ENCODE measurements around the gene SSR3. TPM values are rescaled to one million over a fixed set of nuclear protein-coding genes. Genes with fewer than 3 reads are reported as not detected.
A peak's percentile ranks its signal among the peaks of the same experiment; 100 is the strongest.

The SSR3 gene
- total RNA-seq, 1 donor from 2014 or later: 155 TPM

- no peaks in the 10 kb centered on the region for H3K36me3 ChIP-seq
- peak overlapping the region in 1 of 2 donors; percentile 28 for H3K27ac ChIP-seq
- intact Hi-C loops (cut with DNase I): no loop called here
- TF ChIP-seq CTCF (IDR thresholded peaks at IDR 0.05): no peak
- DNase-seq (ENCODE audit: low spot score in 2 of 2): no peak
- H3K9me3 ChIP-seq: no peaks in the 10 kb centered on the region
- peaks cover 0 to 7% of the 10 kb centered on the region in 2 donors for H3K4me1 ChIP-seq
- no peaks in the 10 kb centered on the region for H3K27me3 ChIP-seq
- H3K4me3 ChIP-seq: no peak overlapping the region
Observed at GRCh38 chr3:156587760-156588069, 32.8 kb upstream of the SSR3 start.

DNA sequence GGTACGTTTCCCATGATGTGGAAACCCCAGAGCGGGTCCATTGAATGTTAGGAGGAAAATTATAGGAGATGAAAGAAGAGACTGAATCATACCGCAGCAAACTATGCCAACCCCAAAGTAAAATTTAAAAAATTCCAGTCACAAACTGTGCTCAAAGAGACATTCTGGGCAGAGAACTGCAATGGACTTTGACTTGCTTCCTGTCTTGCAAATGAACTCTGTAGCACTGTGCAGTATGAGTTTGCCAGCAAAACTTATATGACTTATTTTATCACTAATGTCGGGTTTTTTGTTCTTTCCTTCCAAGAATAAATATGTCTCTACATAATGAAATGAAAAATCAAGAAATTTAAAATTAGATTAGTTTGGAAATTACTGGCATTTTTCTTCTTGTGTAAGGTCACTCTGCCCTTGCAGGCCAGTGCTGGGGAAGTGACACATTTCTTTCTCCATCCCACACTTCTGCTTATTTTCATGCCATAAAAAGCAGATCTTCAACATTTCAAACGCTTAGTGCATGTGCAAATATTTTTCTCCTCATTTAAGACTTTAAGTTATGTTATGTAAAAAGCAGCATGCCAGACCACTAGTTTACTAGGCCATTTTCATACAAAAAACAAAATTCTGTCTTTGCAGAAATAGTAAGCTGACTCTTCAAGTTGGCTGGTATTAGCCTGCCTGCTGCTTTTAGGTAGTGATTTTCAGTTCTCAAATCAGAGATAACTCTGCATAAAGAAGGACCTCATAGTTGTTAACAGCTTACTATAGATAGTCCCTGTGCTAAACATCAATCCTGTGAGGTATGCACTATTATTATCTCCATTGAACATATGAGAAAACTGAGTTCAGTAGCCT lies 32.2 kb upstream of the SSR3 start:
- TF ChIP-seq CTCF (IDR thresholded peaks at IDR 0.05): no peak
- H3K27me3 ChIP-seq: no peaks in the 10 kb centered on the region
- no peaks in the 10 kb centered on the region for H3K9me3 ChIP-seq
- peak overlapping the region; percentile 12 to 53 for H3K27ac ChIP-seq
- H3K4me3 ChIP-seq: no peak overlapping the region
- intact Hi-C loops (cut with DNase I): no loop called here
- DNase-seq (ENCODE audit: low spot score in 2 of 2): no peak
- H3K4me1 ChIP-seq: peaks cover 0 to 7% of the 10 kb centered on the region in 2 donors
- no peaks in the 10 kb centered on the region for H3K36me3 ChIP-seq

DNA sequence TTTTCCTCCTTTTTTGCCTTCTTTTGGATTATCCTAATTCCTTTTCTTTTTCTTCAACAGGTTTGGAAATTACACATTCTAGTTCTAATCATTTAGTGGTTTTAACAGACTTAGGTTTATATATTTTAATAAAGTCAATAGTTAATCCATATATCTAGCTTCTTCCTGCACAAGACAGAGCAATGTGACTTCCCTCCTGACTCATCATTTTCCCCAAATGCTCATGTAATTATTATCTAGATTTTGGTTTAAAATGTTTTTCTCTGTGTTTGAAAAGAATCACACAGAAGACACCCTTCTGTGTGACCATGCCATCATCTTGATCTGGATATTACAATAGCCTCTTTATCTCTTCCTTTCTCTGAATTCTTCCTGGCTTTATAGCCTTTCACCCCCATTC lies 28.6 kb upstream of the SSR3 start:
- Histone ChIP-seq H3K27me3 (no peaks in the 10 kb centered on the region), H3K27ac (no peak overlapping the region), H3K9me3 (no peaks in the 10 kb centered on the region), H3K4me1 (peaks cover 0 to 7% of the 10 kb centered on the region in 2 donors), H3K36me3 (no peaks in the 10 kb centered on the region), H3K4me3 (no peak overlapping the region)
- intact Hi-C loops (cut with DNase I): no loop called here
- TF ChIP-seq CTCF (IDR thresholded peaks at IDR 0.05): no peak
- DNase-seq (ENCODE audit: low spot score in 2 of 2): no peak

DNA sequence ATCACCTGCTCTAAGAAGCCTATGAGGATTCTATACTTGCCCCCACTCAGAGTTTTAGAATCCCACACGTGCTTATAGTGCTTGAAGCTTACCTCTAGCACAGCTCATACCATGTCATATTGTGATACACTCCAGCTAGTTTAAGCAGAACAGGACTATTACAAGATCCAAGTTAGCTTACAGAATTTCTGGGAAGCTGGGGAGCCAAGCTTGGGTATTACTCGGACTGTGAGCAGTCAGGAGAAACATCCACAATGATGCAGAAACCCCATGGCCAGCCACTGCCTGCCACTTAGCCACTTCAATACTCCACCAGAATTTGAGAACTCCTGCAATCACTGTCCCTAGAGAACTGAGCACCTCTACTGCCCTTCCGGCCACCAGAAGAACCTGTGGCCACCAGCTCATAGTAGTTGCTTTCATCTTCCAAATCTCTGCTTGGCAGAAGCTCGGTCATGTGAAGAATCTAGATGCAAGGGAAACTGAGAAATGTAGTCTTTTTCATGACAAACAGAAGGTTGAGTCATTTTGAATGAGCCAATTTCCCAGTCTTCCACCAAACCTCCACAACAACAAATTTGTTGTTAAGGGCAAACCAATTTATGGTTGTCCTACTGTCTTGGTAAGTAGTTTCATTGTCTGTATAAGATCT lies 27.7 kb upstream of the SSR3 start:
- intact Hi-C loops (cut with DNase I): no loop called here
- no peaks in the 10 kb centered on the region for H3K27me3 ChIP-seq
- no peak for DNase-seq (ENCODE audit: low spot score in 2 of 2)
- no peak overlapping the region for H3K27ac ChIP-seq
- no peak for TF ChIP-seq CTCF (IDR thresholded peaks at IDR 0.05)
- no peak overlapping the region for H3K4me3 ChIP-seq
- no peaks in the 10 kb centered on the region for H3K36me3 ChIP-seq
- no peaks in the 10 kb centered on the region for H3K9me3 ChIP-seq
- H3K4me1 ChIP-seq: peaks cover 0 to 5% of the 10 kb centered on the region in 2 donors

DNA sequence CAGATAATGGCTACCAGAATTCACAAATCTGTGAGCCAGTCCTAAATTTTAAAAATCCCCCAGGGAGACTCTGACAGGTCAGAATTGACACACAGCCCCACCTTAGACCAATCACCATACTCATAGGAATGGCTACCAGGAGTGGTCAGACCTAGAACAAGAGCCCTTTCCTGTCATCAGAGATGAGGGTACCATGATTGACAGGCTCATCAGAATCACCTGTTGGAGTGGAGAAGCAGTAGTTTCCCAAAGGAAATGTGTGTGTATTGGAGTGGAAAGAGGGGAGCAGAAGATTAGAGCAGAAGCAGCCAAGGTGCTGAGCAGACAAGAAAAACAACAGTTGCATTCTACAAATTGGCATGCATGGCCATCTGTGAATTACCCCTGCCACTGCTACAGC lies 27.0 kb upstream of the SSR3 start:
- no peak overlapping the region for H3K27ac ChIP-seq
- H3K27me3 ChIP-seq: no peaks in the 10 kb centered on the region
- H3K9me3 ChIP-seq: no peaks in the 10 kb centered on the region
- H3K4me3 ChIP-seq: no peak overlapping the region
- intact Hi-C loops (cut with DNase I): no loop called here
- DNase-seq (ENCODE audit: low spot score in 2 of 2): no peak
- H3K4me1 ChIP-seq: peaks cover 0 to 2% of the 10 kb centered on the region in 2 donors
- H3K36me3 ChIP-seq: no peaks in the 10 kb centered on the region
- no peak for TF ChIP-seq CTCF (IDR thresholded peaks at IDR 0.05)

Measured in ascending aorta (tissue), 2 donors.